Skeletal muscle satellite cell (primary cell): ENCODE data around the gene CEP192.

ENCODE experiments used
- H3K27me3 ChIP-seq: 2 replicates; pipeline ENCODE4 v1.7.0; 2013; ENCODE audit warnings: low read length; ENCODE audit not compliant: control insufficient read depth, insufficient read depth
- H3K36me3 ChIP-seq: 2 replicates; pipeline ENCODE4 v1.7.0; 2013; ENCODE audit warnings: mild to moderate bottlenecking, control low read depth, low read length; ENCODE audit not compliant: insufficient read depth
- H3K4me1 ChIP-seq: 2 replicates; pipeline ENCODE4 v1.7.0; 2013; ENCODE audit warnings: low read length; ENCODE audit not compliant: control insufficient read depth, insufficient read depth
- H3K4me2 ChIP-seq: 2 replicates; pipeline ENCODE4 v1.7.0; 2013; ENCODE audit warnings: mild to moderate bottlenecking, low read length
- H3K4me3 ChIP-seq: 2 replicates; pipeline ENCODE4 v1.7.0; 2013; ENCODE audit warnings: low read length
- H3K9ac ChIP-seq: 2 replicates; pipeline ENCODE4 v1.7.0; 2013; ENCODE audit warnings: mild to moderate bottlenecking, low read depth, low read length, moderate library complexity
- H3K9me3 ChIP-seq: replicated peaks from 2 replicates; pipeline ENCODE4 v1.7.0; 2013; ENCODE audit warnings: mild to moderate bottlenecking, control low read depth, low read length

Gene CEP192

DNA sequence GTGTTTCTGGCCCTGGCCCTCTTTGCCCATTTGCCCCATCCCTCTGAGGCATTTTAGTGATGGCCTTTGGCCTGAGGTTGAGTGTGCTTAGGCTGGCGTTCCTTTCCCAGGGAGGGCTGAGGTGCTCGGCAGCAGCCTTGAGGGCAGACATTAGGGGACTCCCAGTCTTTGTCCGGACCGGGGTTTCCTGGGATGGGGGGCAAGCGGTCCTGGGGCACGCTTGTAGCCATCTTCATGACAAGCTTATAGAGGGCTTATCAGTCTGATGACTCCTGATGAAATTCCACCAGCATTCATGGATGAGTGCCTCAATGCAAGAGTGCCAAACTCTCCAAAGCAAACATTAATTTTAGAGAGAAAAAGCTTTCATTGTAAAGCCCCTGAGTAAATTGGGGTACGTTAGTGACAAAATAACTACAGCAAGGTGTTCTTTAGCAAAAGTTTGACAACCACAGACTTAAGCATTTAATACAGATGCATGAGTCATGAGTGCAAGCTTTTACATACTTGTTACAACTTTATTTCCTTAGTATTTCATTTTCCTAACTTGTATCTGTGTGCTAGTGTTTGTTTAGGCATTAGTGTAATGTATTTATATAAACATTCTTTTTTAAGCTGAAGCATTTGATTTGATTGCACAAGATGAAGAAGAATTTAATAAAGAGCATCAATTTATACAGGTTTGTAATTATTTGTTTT lies 45.6 kb downstream of the CEP192 start:
- H3K36me3 ChIP-seq: peaks cover 32% of the 10 kb centered on the region

DNA sequence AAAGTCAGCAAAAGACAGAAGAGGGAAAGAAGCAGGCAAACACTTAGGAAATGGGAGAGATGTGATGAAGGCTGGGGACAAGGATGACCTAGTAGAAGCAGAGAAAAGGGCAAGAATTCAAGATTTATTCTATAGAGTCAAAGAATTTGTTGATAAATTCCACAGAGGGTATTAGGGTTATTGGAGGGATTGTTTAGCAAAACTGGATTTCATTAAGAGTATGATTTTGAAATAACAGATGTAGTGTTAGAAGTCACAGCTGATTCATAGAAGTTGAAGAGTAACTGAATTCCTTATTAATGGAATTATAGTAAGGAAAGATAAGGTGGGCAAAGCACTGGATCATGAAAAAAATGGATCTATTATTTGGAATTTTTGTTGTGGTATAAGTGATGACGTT lies 48.6 kb downstream of the CEP192 start:
- H3K36me3 ChIP-seq: peaks cover 26% of the 10 kb centered on the region
- no peaks in the 10 kb centered on the region for H3K27me3 ChIP-seq
- no peaks in the 10 kb centered on the region for H3K9me3 ChIP-seq
- H3K4me1 ChIP-seq: peaks cover 10% of the 10 kb centered on the region
- no peak overlapping the region for H3K4me3 ChIP-seq
- no peak overlapping the region for H3K9ac ChIP-seq
- no peak overlapping the region for H3K4me2 ChIP-seq

More for the DNA sequence above, 45.6 kb downstream of the CEP192 start:
- H3K4me1 ChIP-seq: peaks cover 10% of the 10 kb centered on the region
- H3K27me3 ChIP-seq: no peaks in the 10 kb centered on the region
- H3K9ac ChIP-seq: no peak overlapping the region
- H3K9me3 ChIP-seq: no peaks in the 10 kb centered on the region
- no peak overlapping the region for H3K4me3 ChIP-seq
- no peak overlapping the region for H3K4me2 ChIP-seq

DNA sequence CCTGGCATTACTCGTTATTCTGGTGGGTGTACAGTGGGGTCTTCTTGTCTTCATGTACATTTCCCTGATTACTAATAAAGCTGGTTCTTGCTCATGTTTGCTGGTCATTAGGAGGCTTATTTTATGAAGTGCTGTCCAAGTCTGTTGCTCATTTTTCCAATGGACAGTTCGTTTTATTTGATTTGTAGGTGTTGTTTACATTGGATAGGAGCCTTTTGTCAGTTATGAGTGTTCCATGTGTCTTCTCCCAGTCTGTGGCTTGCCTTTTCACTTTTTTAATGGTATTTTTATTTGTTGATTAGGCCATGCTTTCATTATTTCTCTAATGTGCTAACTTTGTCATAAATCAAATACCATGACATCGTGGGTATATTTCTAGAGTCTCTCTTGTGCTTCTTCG lies 51.9 kb downstream of the CEP192 start:
- no peak overlapping the region for H3K4me3 ChIP-seq
- no peak overlapping the region for H3K9ac ChIP-seq
- peaks cover 24% of the 10 kb centered on the region for H3K36me3 ChIP-seq
- H3K4me2 ChIP-seq: no peak overlapping the region
- H3K9me3 ChIP-seq: no peaks in the 10 kb centered on the region
- H3K4me1 ChIP-seq: no peaks in the 10 kb centered on the region
- no peaks in the 10 kb centered on the region for H3K27me3 ChIP-seq

DNA sequence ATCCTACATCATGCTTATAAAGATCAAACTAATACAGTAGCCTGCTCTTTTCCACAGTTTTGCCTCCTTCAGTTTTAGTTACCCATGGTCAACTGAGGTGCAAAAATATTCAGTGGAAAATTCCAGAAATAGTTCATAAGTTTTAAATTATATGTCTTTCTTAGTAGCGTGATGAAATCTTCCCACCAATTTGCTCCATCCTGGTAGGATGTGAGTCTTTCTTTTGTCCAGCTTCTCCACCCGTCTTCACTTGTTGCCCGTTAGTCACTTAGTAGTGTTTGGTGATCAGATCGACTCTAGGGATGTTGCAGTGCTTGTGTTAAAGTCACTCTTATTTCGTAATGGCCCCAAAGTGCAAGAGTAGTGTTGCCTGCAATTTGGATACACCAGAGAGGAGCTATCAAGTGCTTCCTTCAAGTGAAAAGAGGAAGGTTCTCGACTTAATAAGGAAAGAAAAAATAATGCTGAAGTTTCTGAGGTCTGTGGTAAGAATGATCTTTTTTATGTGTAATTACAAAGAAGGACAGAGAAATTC lies 57.0 kb downstream of the CEP192 start:
- Histone ChIP-seq H3K36me3 (peaks cover 41% of the 10 kb centered on the region), H3K9me3 (no peaks in the 10 kb centered on the region), H3K4me3 (no peak overlapping the region), H3K4me1 (no peaks in the 10 kb centered on the region), H3K9ac (no peak overlapping the region), H3K27me3 (no peaks in the 10 kb centered on the region), H3K4me2 (no peak overlapping the region)

DNA sequence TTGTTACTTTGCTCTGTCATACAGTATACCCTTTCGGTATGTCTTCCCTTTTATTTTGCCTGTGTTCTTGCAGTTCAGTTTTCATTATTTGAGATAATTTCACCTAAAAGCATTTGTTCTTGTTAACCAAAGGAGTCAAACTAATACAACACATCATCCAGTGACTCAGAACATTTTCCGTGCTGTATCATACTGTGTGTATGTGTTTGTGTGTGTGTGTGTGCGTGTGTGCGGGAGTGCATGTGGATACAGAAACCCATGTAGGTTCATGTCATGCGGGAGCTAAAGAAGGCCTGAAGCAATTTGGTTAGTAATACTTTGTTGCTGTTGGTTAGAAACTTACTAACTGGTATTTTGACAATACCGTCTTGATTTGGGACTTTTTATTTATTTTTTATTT lies 60.0 kb downstream of the CEP192 start:
- Histone ChIP-seq H3K4me3 (no peak overlapping the region), H3K4me1 (no peaks in the 10 kb centered on the region), H3K9me3 (no peaks in the 10 kb centered on the region), H3K36me3 (peaks cover 63% of the 10 kb centered on the region), H3K27me3 (no peaks in the 10 kb centered on the region), H3K9ac (no peak overlapping the region), H3K4me2 (no peak overlapping the region)

DNA sequence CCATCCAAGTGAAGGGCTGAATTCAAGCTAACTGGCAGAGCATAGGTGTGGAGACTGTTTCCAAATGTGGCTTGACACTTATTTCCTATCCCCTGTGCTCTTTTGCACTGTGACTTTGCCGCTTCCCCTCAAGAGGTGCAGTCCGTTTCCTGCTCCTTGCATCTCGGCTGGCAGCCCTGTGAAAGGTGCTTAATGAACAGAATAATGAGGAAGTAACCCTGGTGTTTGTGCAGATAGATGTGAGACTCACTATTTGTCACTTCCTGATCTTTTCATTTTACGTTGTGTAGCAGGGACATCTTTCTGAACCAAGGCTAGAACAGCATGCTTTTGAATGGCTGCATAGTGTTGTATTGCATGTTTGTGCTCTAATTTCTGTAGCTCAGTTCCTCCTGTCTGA lies 60.8 kb downstream of the CEP192 start:
- Histone ChIP-seq H3K4me1 (no peaks in the 10 kb centered on the region), H3K27me3 (no peaks in the 10 kb centered on the region), H3K4me3 (no peak overlapping the region), H3K4me2 (no peak overlapping the region), H3K9me3 (no peaks in the 10 kb centered on the region), H3K9ac (no peak overlapping the region), H3K36me3 (peaks cover 70% of the 10 kb centered on the region)

DNA sequence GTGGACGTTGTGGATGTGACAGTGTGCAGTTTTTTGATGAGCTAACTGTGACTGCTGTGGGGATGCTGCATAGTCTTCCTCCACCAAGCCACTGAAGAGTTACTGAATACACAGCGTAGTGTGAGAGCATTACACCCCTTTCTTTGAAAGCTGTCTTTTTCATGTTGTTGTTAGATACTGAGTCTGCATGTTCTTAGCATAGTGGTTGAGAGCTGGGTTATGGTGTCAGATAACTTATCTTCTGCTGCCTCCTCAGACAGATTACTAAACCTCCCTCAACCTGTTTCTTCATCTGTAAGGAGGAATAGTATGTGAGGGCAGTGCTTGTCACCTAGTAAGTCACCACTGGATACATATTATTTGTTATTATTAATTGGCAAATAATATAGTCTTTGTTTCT lies 63.2 kb downstream of the CEP192 start:
- Histone ChIP-seq H3K27me3 (no peaks in the 10 kb centered on the region), H3K9me3 (no peaks in the 10 kb centered on the region), H3K9ac (no peak overlapping the region), H3K4me2 (no peak overlapping the region), H3K4me3 (no peak overlapping the region), H3K36me3 (peaks cover 53% of the 10 kb centered on the region), H3K4me1 (no peaks in the 10 kb centered on the region)

DNA sequence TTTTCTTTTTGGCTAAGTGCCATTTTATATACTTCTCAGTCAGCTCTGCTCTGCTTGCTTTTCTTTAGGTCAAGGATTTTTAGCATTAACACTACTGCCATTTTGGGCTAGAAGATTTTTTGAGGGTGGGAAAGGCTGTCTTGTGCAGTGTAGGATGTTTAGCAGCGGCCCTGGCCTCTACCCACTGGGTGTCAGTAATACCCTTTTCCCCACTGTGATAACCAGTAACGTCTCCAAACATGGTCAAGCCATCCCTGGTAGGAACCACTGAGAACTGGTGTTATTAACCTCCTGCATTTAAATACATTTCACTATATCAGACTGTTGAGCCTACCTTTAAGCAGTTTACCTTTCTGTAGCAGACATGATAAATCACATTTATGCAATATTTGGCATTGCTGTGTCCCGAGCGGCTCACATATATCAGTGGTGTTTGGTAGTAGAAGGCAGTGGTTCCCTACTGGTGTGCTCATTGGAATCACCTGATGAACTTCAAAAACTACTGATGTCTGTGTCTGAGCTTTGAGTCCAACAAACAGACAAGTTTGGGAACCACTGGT lies 70.5 kb downstream of the CEP192 start:
- Histone ChIP-seq H3K36me3 (peaks cover 28% of the 10 kb centered on the region), H3K9me3 (no peaks in the 10 kb centered on the region), H3K27me3 (no peaks in the 10 kb centered on the region), H3K9ac (no peak overlapping the region), H3K4me1 (no peaks in the 10 kb centered on the region), H3K4me3 (no peak overlapping the region), H3K4me2 (no peak overlapping the region)

DNA sequence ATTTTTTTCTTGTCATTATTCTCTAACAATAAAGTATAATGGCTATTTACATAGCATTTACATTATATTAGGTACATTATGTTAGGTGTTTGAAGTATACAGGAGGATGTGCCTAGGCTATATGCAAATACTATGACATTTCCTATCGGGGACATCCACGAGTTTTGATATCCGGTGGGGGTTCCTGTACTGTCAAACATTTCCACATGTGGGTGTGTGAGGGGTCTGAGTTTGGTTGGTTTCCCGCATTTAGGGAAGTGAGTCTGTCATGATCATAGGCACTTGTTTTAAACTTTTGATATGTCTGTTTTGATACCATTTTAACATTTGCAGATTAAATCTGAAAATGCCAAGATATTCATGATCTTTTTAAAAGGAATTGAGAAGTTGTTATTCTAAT lies 76.0 kb downstream of the CEP192 start:
- Histone ChIP-seq H3K4me2 (no peak overlapping the region), H3K9ac (no peak overlapping the region), H3K36me3 (peaks cover 46% of the 10 kb centered on the region), H3K4me3 (no peak overlapping the region), H3K4me1 (no peaks in the 10 kb centered on the region), H3K27me3 (no peaks in the 10 kb centered on the region), H3K9me3 (no peaks in the 10 kb centered on the region)

DNA sequence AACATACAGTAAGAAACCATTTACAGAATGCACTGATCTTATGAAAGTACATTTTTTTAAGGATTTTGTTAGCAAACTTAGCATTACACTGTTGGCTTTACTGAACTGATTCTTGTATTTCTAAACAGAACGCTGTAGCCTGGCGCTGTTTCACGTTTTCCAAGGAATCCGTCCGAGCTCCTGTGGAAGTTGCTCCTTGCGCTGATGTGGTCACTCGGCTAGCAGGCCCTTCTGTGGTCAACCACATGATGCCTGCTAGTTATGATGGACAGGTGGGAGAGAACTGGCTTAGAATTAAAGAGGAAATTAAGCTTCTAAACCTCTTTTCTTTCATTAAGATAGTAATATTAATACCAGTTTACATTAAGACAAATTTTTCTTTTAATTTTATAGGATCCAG lies 76.8 kb downstream of the CEP192 start:
- no peak overlapping the region for H3K4me3 ChIP-seq
- H3K9me3 ChIP-seq: no peaks in the 10 kb centered on the region
- H3K4me1 ChIP-seq: no peaks in the 10 kb centered on the region
- no peak overlapping the region for H3K4me2 ChIP-seq
- H3K36me3 ChIP-seq: peaks cover 55% of the 10 kb centered on the region
- H3K27me3 ChIP-seq: no peaks in the 10 kb centered on the region
- no peak overlapping the region for H3K9ac ChIP-seq

DNA sequence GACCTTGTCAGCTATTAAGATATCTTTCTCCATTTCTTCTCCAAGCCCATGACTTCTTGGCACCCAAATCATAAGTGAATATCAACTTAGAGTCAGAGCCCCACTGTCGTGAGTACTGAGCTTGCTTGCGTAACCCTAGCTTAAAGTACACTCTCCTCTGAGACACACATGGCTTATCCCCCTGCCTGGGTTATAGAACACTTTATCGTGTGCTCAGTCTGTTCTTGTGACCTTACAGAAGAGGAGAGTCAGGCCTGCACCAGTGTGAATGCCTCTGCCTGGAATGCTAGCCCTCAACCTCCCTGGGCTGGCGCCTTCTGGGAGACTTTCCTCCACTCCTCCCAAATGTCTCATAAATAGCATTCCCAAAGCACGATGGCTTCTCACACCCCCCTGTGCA lies 79.3 kb downstream of the CEP192 start:
- peaks cover 70% of the 10 kb centered on the region for H3K36me3 ChIP-seq

DNA sequence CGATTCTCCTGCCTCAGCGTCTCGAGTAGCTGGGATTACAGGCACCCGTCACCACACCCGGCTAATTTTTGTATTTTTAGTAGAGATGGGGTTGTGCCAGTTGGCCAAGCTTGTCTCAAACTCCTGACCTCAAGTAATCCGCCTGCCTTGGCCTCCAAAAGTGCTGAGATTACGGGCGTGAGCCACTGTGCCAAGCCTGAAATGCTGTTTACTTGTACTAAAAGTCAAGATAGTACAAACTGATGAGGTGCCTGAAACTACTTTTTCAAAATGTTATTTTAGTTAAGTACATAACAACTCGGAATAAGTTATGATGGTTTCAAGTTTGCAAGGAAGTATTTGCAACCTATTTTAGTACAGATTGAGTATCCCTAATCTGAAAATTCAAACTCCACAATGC lies 85.7 kb downstream of the CEP192 start:
- H3K9me3 ChIP-seq: no peaks in the 10 kb centered on the region
- no peak overlapping the region for H3K4me3 ChIP-seq
- no peak overlapping the region for H3K9ac ChIP-seq
- H3K4me2 ChIP-seq: no peak overlapping the region
- H3K4me1 ChIP-seq: no peaks in the 10 kb centered on the region
- H3K27me3 ChIP-seq: no peaks in the 10 kb centered on the region
- H3K36me3 ChIP-seq: peaks cover 35% of the 10 kb centered on the region

More for the DNA sequence above, 79.3 kb downstream of the CEP192 start:
- no peak overlapping the region for H3K4me3 ChIP-seq
- no peaks in the 10 kb centered on the region for H3K9me3 ChIP-seq
- no peaks in the 10 kb centered on the region for H3K27me3 ChIP-seq
- H3K4me1 ChIP-seq: no peaks in the 10 kb centered on the region
- H3K9ac ChIP-seq: no peak overlapping the region
- H3K4me2 ChIP-seq: no peak overlapping the region
